Fibroblast of lung (primary cell): ENCODE measurements around the gene IFT122.

Experiments
- EZH2 ChIP-seq: IDR thresholded peaks from 2 replicates; pipeline ENCODE4 v1.5.1; 2012; ENCODE audit warnings: low read length, control low read depth, mild to moderate bottlenecking; ENCODE audit errors: missing control alignments
- TF ChIP-seq, protein P1 (sequence below), 2 donors: IDR thresholded peaks in 1 of 2; conservative IDR thresholded peaks in 1 of 2; 1 replicate in 1 of 2; 2 replicates in 1 of 2; pipeline ENCODE4 v1.5.1; 2011 to 2012; ENCODE audit warnings: low read length in 2 of 2, control low read depth in 1 of 2, inconsistent platforms in 1 of 2, low read depth in 1 of 2, mild to moderate bottlenecking in 1 of 2

DNA sequence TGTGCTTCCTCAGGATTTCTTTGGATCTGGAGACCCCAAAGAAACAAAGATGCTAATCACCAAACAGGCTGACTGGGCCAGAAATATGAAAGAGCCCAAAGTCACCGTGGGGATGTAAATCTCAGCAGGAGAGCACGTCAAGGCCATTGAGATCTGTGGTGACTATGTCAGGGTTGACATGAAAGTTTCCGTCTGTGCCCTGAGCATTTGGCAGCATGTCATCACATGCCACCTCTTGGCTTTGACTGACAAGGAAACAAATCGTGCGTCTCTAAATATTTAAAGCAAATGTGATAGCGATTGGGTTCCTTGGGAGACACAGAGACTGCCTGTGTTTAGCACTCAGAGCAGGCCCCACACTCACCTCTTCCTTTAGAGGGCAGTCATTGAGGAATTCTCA is 46.8 kb upstream of the IFT122 start:
- no peak for TF ChIP-seq EZH2
- TF ChIP-seq, protein P1, sequence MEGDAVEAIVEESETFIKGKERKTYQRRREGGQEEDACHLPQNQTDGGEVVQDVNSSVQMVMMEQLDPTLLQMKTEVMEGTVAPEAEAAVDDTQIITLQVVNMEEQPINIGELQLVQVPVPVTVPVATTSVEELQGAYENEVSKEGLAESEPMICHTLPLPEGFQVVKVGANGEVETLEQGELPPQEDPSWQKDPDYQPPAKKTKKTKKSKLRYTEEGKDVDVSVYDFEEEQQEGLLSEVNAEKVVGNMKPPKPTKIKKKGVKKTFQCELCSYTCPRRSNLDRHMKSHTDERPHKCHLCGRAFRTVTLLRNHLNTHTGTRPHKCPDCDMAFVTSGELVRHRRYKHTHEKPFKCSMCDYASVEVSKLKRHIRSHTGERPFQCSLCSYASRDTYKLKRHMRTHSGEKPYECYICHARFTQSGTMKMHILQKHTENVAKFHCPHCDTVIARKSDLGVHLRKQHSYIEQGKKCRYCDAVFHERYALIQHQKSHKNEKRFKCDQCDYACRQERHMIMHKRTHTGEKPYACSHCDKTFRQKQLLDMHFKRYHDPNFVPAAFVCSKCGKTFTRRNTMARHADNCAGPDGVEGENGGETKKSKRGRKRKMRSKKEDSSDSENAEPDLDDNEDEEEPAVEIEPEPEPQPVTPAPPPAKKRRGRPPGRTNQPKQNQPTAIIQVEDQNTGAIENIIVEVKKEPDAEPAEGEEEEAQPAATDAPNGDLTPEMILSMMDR (conservative IDR thresholded peaks at IDR 0.05 in 1 of 2, IDR thresholded peaks at IDR 0.05 in 1 of 2; ENCODE audit: low read depth in 1 of 2, low read length in 2 of 2) = no peak
